DMS153 (cell line): Measurements from ENCODE around the gene TBC1D7.

Source experiments
- DNase-seq: peaks from one replicate; lab custom pipeline; 2025; lab: John Stamatoyannopoulos, UW

TBC1D7 gene

GRCh38 chr6:13319891-13320564 is 8.3 kb downstream of the TBC1D7 start:
- no peak for DNase-seq

GRCh38 chr6:13318821-13319220 is 9.5 kb downstream of the TBC1D7 start:
- DNase-seq = no peak

DNA sequence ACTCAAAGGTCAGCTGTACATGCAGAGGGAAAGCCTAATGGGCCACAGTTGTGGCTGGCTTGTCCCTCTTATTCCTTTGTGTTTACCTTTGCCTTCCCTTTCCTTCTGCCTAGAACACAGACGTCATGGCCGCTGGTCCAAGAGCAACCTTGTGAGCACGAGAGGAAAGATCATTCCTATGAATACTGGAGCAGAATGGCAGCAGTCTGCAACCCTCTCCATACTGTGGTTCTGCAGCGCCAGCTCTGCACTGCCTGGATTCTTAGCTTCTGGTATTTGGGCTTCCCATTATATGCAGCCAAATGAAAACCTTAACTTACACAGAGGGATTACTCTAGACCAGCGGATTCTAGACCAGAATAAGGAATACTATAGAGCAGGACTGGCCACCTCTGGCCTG is 12.4 kb downstream of the TBC1D7 start:
- no peak for DNase-seq

- no peak for DNase-seq
These were observed 13.5 kb downstream of the TBC1D7 start for GRCh38 chr6:13314806-13315205.

GRCh38 chr6:13311155-13311554 is 17.2 kb downstream of the TBC1D7 start:
- no peak for DNase-seq

GRCh38 chr6:13308332-13308731 is 20.0 kb downstream of the TBC1D7 start:
- no peak for DNase-seq

GRCh38 chr6:13307508-13307995 is 20.8 kb downstream of the TBC1D7 start:
- no peak for DNase-seq

DNA sequence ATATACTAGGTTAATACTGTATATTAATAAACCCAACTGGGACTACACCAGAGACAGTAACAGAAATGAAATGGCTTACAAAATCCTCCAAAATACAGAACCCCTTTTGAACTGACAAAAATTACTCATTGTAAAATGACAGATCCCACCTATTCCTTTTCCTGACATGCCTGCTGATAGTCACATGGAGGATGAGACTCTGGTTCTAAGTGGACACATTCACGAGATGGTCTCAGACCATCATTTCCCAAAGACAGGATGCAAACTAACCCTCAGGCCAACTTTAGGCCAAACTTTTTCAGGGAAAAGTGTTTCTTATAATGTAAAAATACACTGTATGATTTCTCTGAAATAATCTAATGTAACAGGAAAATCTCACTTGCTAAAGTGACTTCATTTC is 22.5 kb downstream of the TBC1D7 start:
- DNase-seq = no peak

DNA sequence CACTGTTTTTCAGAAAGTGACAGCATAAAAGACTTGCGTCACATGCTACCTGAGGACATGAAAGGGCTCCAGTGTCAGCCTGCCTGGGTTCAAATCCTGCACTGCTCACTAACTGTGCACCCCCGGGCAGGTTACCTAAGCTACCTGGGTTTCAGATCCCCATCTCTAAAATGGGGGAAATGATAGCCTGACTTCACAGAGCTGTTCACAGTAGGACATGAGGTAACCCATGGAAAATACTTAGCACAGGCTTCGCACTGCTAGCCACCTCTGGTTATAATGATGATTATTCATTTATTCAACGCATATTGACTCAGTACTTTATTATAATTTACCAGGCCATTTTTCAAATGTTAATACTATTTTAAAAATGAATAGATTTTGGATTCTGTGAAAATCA is 23.0 kb downstream of the TBC1D7 start:
- no peak for DNase-seq

- DNase-seq = no peak
These were observed 23.6 kb downstream of the TBC1D7 start for GRCh38 chr6:13304580-13305260.

DNA sequence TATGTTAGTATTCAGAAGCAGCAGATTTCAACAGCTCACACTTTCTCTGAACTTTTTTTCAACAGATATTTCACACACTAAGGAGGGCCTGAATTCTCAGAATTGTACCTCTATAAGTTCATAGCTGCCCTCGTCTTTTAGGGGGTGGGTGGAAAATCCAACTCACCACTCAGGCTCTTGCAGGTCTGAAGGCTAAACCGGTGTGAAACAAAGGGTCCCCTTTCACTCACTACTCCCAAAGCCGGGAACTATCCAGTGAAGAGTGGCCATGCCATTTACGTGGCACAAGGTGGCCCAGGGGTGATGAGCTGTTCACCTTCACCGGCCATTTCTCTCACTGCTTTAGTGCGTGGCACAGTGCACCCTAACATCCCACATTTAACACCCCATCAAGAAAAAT is 24.2 kb downstream of the TBC1D7 start:
- DNase-seq = no peak

DNA sequence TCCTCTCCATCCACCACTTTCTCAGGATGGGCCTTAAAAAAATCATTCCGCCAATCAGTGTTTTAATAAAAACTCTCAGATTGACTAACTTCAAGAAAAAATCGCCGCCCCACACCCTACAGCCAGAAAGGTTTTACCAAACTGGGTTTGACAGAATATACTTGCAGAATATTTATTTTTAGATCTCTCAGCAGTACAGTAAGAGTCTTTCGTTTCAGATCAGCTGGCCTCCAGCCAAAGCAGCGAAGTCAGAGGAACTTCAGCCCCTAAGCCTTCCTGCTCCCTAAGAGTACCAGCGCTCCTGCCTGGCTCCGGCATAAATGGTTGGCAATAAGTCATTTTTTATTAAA is 24.7 kb downstream of the TBC1D7 start:
- DNase-seq = no peak

DNA sequence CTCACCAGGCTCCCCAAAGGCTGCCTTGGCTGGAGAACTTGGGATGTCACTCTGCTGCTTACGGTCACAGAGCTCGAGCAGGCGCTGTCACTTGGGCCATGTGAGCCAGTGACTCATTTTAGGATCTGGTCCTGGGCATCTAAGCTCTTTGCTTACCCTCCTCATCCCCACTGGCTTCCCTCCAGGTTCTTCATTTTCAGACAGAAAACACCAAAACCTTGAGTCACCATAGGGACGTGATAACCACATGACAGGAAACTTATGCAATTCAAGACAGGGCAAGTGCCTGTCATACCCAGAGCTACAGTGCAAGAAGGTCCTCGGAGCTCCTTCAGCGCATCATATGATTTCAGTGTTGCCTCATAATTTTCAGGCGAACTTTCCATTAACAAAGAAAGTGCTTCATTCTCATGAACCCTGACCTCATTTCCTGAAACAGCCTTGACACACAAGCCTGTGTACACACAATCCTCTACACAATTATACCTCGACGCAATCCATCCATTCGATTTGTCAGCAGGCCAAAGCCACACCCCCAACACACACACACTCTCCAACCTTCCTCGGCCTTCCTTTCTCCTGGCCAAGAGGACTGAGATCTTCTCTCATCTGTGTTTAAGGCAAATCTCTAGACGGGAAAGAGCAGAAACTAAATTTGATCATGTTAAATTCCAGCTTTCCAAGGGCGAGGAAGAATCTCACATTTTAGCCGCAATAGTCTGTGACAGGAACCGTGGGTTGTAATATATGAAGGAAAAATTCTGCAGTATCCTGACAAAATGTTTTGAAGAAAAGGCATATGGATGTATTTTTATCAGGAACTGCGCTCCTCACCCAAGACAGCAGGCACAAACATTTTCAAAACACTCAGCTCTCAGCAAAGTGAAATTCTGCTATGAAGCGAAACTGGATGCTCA is 25.3 kb downstream of the TBC1D7 start:
- no peak for DNase-seq

DNA sequence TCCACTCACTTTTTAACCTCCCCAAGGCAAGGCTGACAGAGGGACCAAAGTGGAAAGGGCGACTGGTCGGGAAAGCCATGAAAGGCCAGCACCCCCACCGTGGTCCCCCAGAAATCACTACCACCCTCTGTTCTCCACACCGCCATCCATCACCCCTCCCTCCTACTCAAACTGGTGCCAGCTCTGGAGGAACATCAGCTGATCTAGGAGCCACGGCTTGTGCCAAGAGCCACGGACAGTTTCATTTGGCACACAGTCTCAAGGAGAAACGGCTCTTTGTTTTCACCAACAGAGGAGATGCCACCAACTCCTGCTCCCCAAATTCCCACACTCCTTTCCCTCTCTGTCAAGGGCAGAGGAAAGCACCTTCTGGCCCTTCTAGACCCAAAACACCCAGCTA is 26.0 kb downstream of the TBC1D7 start:
- no peak for DNase-seq

GRCh38 chr6:13300643-13301590 is 27.4 kb downstream of the TBC1D7 start:
- no peak for DNase-seq

DNA sequence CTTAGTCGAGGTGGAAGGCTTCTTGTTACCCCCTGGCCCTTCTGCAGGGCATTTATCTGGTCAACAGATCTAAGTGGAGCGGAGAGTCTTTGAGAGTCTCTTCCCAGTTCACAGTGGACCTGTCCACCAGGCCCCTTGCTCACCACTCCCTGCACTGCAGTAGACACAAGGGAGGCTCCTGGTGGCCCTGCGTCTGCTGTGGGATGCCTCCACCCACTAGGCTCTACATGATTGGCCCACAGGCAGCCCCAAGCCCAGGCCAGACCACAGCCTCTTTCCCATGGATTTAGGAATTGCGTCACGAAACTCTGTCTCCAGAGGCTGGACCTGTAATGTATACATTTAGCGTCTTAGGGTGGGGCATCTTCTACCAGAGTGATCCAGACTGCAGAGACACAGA is 28.4 kb downstream of the TBC1D7 start:
- no peak for DNase-seq

DNA sequence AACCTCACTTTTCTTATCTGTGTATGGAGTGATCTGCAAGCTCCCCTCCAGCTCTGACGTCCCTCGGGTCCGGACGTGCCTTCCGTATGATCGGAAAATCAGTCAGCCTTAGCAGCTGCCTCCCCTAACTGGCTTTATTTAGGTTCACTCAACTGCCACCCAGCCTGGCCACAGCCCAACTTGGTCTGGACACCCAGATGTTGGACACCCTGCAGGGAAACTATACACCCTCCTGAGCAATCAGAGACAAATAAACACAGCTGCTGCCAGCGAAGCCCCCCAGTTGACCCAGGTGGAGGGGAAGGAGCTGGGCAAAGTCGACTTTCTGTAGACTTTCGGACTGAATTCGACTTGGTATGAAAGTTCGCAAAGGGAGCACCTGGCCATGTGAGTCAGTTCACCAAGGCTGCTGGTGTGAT is 28.9 kb downstream of the TBC1D7 start:
- no peak for DNase-seq

DNA sequence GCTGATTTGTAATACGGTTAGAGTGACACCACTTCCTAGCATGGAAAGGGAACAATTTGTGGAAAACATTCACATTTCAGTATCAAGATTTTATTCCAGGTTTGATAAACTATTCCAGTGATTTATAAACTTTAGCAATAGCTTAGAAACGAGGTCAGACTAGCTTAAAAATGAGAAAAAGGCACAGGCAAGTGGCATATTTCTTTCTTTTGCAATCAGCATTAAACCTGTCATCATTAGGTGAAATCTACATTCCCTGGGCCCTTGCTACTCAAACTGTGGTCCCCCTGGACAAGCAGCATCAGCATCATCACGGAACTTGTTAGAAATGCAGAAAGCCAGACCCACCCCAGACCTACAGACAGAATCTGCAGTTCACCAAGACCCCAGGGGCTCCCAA is 29.9 kb downstream of the TBC1D7 start:
- no peak for DNase-seq

GRCh38 chr6:13297391-13297790 is 30.9 kb downstream of the TBC1D7 start:
- no peak for DNase-seq

DNA sequence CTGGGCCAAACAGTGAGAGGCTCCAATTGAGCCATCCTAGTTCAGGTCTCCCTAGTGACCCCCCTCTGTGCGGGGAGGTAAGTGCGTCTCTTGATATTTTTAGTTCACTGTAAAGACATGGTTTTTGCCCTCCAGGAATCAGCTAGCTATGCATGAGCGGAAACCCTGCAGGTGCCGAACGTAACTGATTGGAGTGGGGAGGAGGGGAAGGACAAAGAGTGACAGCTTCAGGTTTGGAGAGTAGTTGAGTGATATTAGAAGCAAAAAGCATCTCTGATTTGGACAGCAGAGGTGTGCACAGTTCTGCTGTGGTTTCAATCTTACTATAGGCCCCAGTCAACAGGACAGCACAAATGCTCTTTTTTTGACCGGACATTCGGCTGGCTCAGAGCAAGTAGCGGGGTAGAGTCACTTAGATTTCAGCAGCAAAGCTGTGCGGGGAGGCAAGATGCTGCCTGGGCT is 31.8 kb downstream of the TBC1D7 start:
- no peak for DNase-seq

DNA sequence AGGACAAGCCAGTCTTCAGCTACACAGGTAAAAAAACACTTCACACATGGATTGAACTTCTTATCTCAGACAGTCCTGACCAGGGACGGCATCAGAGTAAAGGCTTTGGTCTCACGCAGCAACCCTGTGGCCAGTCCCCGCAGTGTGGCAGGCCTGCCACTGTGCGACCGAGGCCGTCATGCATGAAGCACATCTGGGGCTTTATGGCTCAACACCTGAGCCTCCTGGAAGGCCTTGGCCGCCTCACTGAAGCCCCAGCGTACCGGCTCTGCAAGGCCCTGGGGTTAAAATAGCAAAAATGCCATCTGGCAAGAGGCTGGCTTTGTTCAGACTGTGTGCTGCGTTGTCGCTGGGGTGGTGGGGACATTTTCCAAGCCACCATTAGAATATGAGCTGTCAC is 32.8 kb downstream of the TBC1D7 start:
- no peak for DNase-seq
